ENCODE results near the gene HIVEP3.

Gene HIVEP3

GRCh38 chr1:41838266-41838665 is 80.5 kb downstream of the HIVEP3 start:
- Histone ChIP-seq H3K79me2 (ENCODE audit: insufficient read depth, low read length) (no peaks in the 10 kb centered on the region), H3K9ac (ENCODE audit: low read depth, low read length, poor library complexity, severe bottlenecking) (no peak overlapping the region), H3K4me3 (ENCODE audit: low read length, poor library complexity, severe bottlenecking) (no peak overlapping the region), H3K9me3 (ENCODE audit: insufficient read depth, low read depth, low read length) (no peaks in the 10 kb centered on the region), H4K20me1 (ENCODE audit: insufficient read depth, low read length, poor library complexity, severe bottlenecking) (no peaks in the 10 kb centered on the region), H3F3A (ENCODE audit: low read depth) (no peaks in the 10 kb centered on the region), H3K36me3 (ENCODE audit: insufficient read depth, low read length) (no peaks in the 10 kb centered on the region), H3K4me2 (ENCODE audit: low read depth, low read length, poor library complexity, severe bottlenecking) (no peak overlapping the region), H2AFZ (ENCODE audit: low read length) (no peak overlapping the region), H3K9me2 (replicated peaks; ENCODE audit: low read depth, low read length) (no peaks in the 10 kb centered on the region), H3K27me3 (ENCODE audit: insufficient read depth, low read length, poor library complexity, severe bottlenecking) (no peaks in the 10 kb centered on the region), H3K4me1 (ENCODE audit: insufficient read depth, low read length, poor library complexity, severe bottlenecking) (peaks cover 13% of the 10 kb centered on the region)
- TF ChIP-seq, protein P1, sequence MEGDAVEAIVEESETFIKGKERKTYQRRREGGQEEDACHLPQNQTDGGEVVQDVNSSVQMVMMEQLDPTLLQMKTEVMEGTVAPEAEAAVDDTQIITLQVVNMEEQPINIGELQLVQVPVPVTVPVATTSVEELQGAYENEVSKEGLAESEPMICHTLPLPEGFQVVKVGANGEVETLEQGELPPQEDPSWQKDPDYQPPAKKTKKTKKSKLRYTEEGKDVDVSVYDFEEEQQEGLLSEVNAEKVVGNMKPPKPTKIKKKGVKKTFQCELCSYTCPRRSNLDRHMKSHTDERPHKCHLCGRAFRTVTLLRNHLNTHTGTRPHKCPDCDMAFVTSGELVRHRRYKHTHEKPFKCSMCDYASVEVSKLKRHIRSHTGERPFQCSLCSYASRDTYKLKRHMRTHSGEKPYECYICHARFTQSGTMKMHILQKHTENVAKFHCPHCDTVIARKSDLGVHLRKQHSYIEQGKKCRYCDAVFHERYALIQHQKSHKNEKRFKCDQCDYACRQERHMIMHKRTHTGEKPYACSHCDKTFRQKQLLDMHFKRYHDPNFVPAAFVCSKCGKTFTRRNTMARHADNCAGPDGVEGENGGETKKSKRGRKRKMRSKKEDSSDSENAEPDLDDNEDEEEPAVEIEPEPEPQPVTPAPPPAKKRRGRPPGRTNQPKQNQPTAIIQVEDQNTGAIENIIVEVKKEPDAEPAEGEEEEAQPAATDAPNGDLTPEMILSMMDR (conservative IDR thresholded peaks at IDR 0.05; ENCODE audit: low read length), result no peak
- TF ChIP-seq EZH2phosphoT487 (IDR thresholded peaks at IDR 0.05; ENCODE audit: borderline replicate concordance), result no peak

- Histone ChIP-seq H3K4me3 (ENCODE audit: low read length, poor library complexity, severe bottlenecking) (no peak overlapping the region), H3K9ac (ENCODE audit: low read depth, low read length, poor library complexity, severe bottlenecking) (no peak overlapping the region)
- TF ChIP-seq, protein P1 (conservative IDR thresholded peaks at IDR 0.05; ENCODE audit: low read length), result no peak
- no peak for TF ChIP-seq EZH2phosphoT487 (IDR thresholded peaks at IDR 0.05; ENCODE audit: borderline replicate concordance)
Measured at GRCh38 chr1:41837691-41838090, 81.0 kb downstream of the HIVEP3 start.

GRCh38 chr1:41835485-41835884 is 83.2 kb downstream of the HIVEP3 start:
- no peaks in the 10 kb centered on the region for H3K36me3 ChIP-seq (ENCODE audit: insufficient read depth, low read length)
- no peak overlapping the region for H3K4me3 ChIP-seq (ENCODE audit: low read length, poor library complexity, severe bottlenecking)
- TF ChIP-seq EZH2phosphoT487 (IDR thresholded peaks at IDR 0.05; ENCODE audit: borderline replicate concordance), result no peak
- TF ChIP-seq, protein P1 (conservative IDR thresholded peaks at IDR 0.05; ENCODE audit: low read length), result no peak
- H3K27me3 ChIP-seq (ENCODE audit: insufficient read depth, low read length, poor library complexity, severe bottlenecking), result no peaks in the 10 kb centered on the region
- peaks cover 7% of the 10 kb centered on the region for H3K4me1 ChIP-seq (ENCODE audit: insufficient read depth, low read length, poor library complexity, severe bottlenecking)
- H3K9me3 ChIP-seq (ENCODE audit: insufficient read depth, low read depth, low read length), result no peaks in the 10 kb centered on the region
- no peaks in the 10 kb centered on the region for H3F3A ChIP-seq (ENCODE audit: low read depth)
- no peak overlapping the region for H3K4me2 ChIP-seq (ENCODE audit: low read depth, low read length, poor library complexity, severe bottlenecking)
- H3K9me2 ChIP-seq (replicated peaks; ENCODE audit: low read depth, low read length), result no peaks in the 10 kb centered on the region
- H4K20me1 ChIP-seq (ENCODE audit: insufficient read depth, low read length, poor library complexity, severe bottlenecking), result no peaks in the 10 kb centered on the region
- no peak overlapping the region for H3K9ac ChIP-seq (ENCODE audit: low read depth, low read length, poor library complexity, severe bottlenecking)
- H3K79me2 ChIP-seq (ENCODE audit: insufficient read depth, low read length), result no peaks in the 10 kb centered on the region
- no peak overlapping the region for H2AFZ ChIP-seq (ENCODE audit: low read length)

More at GRCh38 chr1:41837691-41838090, 81.0 kb downstream of the HIVEP3 start:
- H3K79me2 ChIP-seq (ENCODE audit: insufficient read depth, low read length), result no peaks in the 10 kb centered on the region
- no peaks in the 10 kb centered on the region for H3K27me3 ChIP-seq (ENCODE audit: insufficient read depth, low read length, poor library complexity, severe bottlenecking)
- H3F3A ChIP-seq (ENCODE audit: low read depth), result no peaks in the 10 kb centered on the region
- H3K9me3 ChIP-seq (ENCODE audit: insufficient read depth, low read depth, low read length), result no peaks in the 10 kb centered on the region
- peaks cover 13% of the 10 kb centered on the region for H3K4me1 ChIP-seq (ENCODE audit: insufficient read depth, low read length, poor library complexity, severe bottlenecking)
- no peaks in the 10 kb centered on the region for H3K36me3 ChIP-seq (ENCODE audit: insufficient read depth, low read length)
- H4K20me1 ChIP-seq (ENCODE audit: insufficient read depth, low read length, poor library complexity, severe bottlenecking), result no peaks in the 10 kb centered on the region
- H3K4me2 ChIP-seq (ENCODE audit: low read depth, low read length, poor library complexity, severe bottlenecking), result no peak overlapping the region
- no peak overlapping the region for H2AFZ ChIP-seq (ENCODE audit: low read length)
- H3K9me2 ChIP-seq (replicated peaks; ENCODE audit: low read depth, low read length), result no peaks in the 10 kb centered on the region

Data from Loucy (cell line).